K562 treated with DMSO at 1 percent for 48 hours (cell line): ENCODE results near the gene NIPAL4. TPM values are rescaled to one million over a fixed set of nuclear protein-coding genes. Genes with fewer than 3 reads are reported as not detected.

Source experiments
- total RNA-seq: library from RNA; unstranded; fragments of 300-600 nt; gene quantifications from 2 replicates; pipeline ENCODE4 v1.2.3, GENCODE V29; 2022; ENCODE audit warnings: low replicate concordance; ENCODE audit errors: extremely low read depth

Gene NIPAL4
- total RNA-seq: not detected in 2 replicates

DNA sequence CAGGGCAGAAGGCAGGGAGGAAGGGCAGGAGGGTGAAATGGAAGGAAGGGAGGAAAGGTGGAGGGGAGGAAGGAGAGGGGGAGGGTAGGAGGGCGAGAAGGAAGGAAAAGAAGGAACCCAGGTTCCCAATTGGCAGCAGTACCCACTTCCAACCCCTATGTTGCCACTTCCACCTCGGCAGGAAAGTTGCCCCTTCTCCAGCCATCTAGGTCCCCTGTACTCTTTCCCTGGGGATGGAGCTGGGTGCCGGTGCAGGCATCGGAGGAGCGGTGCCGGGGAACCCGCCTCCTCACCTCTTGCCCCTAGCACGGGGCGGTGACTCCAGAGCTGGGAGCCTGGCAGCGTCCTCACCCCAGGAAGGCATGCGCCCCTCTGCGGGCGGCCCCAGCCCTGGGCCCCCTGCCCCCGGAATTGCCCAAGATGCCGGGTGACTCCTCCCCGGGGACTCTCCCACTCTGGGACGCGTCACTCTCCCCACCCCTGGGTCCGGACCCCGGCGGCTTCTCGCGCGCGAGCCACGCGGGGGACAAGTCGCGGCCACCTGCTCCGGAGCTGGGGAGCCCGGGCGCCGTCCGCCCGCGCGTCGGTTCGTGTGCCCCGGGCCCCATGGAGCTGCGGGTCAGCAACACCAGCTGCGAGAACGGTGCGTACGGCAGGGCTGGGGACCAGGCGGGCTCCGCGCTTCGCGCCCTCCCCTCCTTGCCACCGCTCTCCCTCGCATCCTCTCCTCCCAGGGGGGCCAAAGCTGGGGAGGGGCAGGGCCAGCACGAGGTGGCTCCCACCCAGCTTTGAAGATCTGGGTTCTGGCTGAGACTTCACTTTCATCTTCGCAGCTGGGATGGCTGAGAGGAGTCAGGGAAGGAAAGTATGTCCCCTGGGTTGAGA is at the start of gene NIPAL4:
TSS of gene NIPAL4 (plus strand) at position 499 of the 885 bp plus-strand sequence. CDS start at position 607, 108 bp downstream.

Other genes with a start within 250 kb of the NIPAL4 start
- not detected in 2 replicates for gene CYFIP2, start 194.1 kb upstream of the NIPAL4 start, total RNA-seq
- gene ADAM19, start 115.6 kb downstream of the NIPAL4 start, total RNA-seq: not detected in 2 replicates
- gene SOX30, start 192.2 kb downstream of the NIPAL4 start, total RNA-seq: not detected in 2 replicates
- not detected in 2 replicates for gene C5orf52, start 211.3 kb downstream of the NIPAL4 start, total RNA-seq